Gastroesophageal sphincter (tissue), 3 donors: ENCODE results near the gene MRPS21.

ENCODE experiments used
- CTCF ChIP-seq, 4 experiments: fragments of 200-600 bp in 2 of 4; fragments of 450-650 bp in 2 of 4; sonication (generic) in 1 of 4; IDR thresholded peaks; one replicate each; pipeline ENCODE4 v1.5.1; 2017 to 2019; ENCODE audit warnings: antibody characterized with exemption in 4 of 4, mild to moderate bottlenecking in 2 of 4, moderate library complexity in 2 of 4
- EP300 ChIP-seq: sonication (generic); formaldehyde crosslinking; IDR thresholded peaks from one replicate; pipeline ENCODE4 v1.6.1; 2017; ENCODE audit warnings: antibody characterized with exemption, mild to moderate bottlenecking
- POLR2A ChIP-seq, 2 donors: fragments of 450-650 bp; IDR thresholded peaks; one replicate each; pipeline ENCODE4 v1.6.1; 2017; ENCODE audit warnings: antibody characterized with exemption in 2 of 2, mild to moderate bottlenecking in 2 of 2, moderate library complexity in 1 of 2
- POLR2AphosphoS5 ChIP-seq: sonication (generic); formaldehyde crosslinking; IDR thresholded peaks from one replicate; pipeline ENCODE4 v1.6.1; 2017; ENCODE audit warnings: antibody characterized with exemption

GRCh38 chr1:150257624-150258585 lies 35.8 kb upstream of the MRPS21 start, which contains the start of gene CA14:
- no peak for TF ChIP-seq POLR2AphosphoS5
- no peak for TF ChIP-seq CTCF (IDR thresholded peaks at IDR 0.05)
- no peak for TF ChIP-seq POLR2A (IDR thresholded peaks at IDR 0.05)
- TF ChIP-seq EP300, result no peak
